GM18519 (cell line): Measurements from ENCODE around the gene TMCC2.

Experiments used
- ATAC-seq: cut with Tn5 transposase; IDR thresholded peaks from one replicate; pipeline ENCODE4 v1.9.1; 2021; ENCODE audit warnings: mild to moderate bottlenecking, moderate library complexity; ENCODE audit not compliant: unreplicated experiment, low FRiP score

TMCC2 gene

DNA sequence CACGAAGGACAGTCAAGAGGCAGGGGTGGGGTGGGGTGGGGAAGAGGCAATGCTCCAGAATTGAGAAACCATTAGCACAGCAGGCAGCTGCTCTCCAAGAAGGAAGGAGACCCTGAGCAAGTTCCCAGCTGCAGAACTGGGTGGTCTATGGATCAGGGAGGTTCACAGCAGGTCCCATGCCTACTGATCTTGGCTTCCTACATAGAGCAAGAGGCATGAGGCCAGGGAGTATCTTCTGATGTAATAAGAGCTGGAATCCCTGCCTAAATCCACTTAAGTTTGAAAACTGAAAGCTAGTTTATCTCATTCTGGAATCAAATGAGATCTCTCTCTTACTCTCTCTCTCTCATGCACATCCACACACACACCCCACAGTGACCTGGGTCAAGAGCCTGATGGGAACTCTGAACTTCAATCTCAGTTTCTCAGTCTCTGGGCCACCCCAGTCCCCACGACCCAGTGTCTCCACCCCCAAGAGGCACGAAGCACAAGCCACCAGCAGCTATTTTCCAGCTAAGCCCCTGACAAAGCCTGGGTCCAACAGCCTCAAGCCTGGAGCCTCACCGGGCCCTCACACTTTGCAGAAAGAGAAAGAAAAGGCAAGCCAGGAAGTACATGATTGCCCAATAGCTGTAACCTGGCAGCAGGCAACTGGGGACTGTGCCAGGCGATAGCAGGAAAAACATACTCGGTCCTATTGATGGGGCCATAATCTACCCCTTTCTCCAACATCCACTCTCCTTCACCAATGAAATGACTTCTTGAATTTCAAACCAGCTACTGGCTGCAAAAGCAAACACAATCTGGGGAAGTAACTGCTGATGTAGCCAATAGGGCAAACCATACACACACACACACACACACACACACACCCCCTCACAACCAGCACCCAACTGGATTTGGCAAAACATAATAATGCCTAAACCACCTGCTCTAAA, 91.6 kb downstream of the TMCC2 start:
- ATAC-seq = no peak

DNA sequence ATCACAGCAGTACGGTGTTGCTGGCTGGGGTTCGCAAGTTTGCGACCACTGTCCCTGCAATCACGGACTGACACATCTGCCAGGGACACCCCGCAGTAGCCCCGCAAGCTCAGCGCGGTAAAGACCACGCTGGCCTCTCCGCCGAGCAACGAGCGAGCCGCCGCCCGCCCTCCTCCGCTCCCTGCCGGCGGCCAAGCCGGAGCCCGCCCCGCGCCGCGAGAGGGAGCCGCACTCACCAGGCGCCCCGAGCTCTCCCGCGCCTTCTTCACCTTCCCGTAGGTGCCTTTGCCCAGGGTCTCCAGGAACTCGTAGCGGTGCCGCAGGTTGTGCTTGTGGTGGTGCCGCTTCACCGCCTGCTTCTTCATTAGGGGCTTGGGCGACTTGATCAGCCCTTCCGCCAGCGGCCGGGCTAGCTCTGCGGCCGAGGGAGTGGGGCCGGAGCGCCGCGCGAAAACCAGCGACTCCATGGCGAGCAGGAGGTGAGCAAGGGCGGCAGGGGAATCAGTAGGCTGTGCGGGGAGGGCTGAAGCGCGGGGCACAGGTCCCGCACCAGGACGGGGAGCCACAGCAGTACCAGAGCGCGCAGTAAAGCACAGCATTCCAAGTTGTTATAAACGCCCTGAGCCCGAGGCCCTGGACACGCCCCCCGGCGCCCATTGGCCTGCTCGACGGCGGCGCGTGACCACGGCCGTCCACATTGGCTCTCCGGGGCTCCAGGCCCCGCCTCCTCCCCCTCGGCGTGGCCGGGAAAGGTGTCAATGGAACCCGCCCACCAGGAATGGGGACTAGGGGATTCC, 93.6 kb downstream of the TMCC2 start, which contains the start of gene NUAK2:
NUAK2 (minus strand) TSS at position 584 of the 797 bp plus-strand sequence; CDS start at position 467, 117 bp downstream.
- no peak for ATAC-seq

DNA sequence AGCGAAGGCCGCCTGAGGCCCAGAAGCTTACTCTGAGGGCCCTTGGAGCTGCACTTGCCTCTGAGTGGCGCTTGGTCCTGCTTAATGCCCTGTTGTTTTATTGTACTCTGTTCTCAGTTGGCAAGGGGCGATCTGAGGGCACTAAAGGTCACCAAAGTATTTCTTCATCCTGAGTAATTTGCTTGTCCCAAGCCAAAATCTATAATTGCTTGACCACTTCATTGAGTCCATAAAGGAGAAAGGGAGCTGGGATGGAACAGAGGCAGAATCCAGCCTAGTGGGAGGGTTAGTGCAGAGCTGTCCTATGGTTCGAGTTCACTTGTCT, 94.2 kb downstream of the TMCC2 start:
- ATAC-seq = no peak
